ENCODE results near the gene OGFR. TPM values are rescaled to one million over a fixed set of nuclear protein-coding genes. Genes with fewer than 3 reads are reported as not detected.

OGFR gene
- total and polyA plus RNA-seq, 8 donors: 23.2 to 58.3 (median 31.6) TPM

- TF ChIP-seq CTCF (IDR thresholded peaks at IDR 0.05): no peak
- ATAC-seq (peak; percentile 76), DNase-seq (peak in 2 of 4 donors; percentile 63 to 66)
- intact Hi-C loops (cut with DNase I): no loop called here
- Histone ChIP-seq H3K27ac (no peak overlapping the region), H3K9me3 (no peaks in the 10 kb centered on the region), H3K4me3 (no peak overlapping the region), H3K4me1 (peaks cover 7% of the 10 kb centered on the region in 2 donors), H3K27me3 (peaks cover 0 to 11% of the 10 kb centered on the region in 2 donors), H3K36me3 (no peaks in the 10 kb centered on the region)
Observed at GRCh38 chr20:62824476-62825332, 20.1 kb downstream of the OGFR start.

GRCh38 chr20:62825333-62825985 lies 20.8 kb downstream of the OGFR start:
- no peak for TF ChIP-seq CTCF (IDR thresholded peaks at IDR 0.05)
- no peak for ATAC-seq
- Histone ChIP-seq H3K4me3 (no peak overlapping the region), H3K27ac (no peak overlapping the region), H3K9me3 (no peaks in the 10 kb centered on the region), H3K27me3 (peaks cover 0 to 4% of the 10 kb centered on the region in 2 donors), H3K36me3 (no peaks in the 10 kb centered on the region), H3K4me1 (peaks cover 7% of the 10 kb centered on the region in 2 donors)
- DNase-seq: no peak
- intact Hi-C loops (cut with DNase I): no loop called here

GRCh38 chr20:62825986-62826645 lies 21.5 kb downstream of the OGFR start:
- Histone ChIP-seq H3K4me3 (no peak overlapping the region), H3K4me1 (peaks cover 7% of the 10 kb centered on the region in 2 donors), H3K27ac (no peak overlapping the region), H3K36me3 (no peaks in the 10 kb centered on the region), H3K9me3 (no peaks in the 10 kb centered on the region), H3K27me3 (no peaks in the 10 kb centered on the region)
- intact Hi-C loops (cut with DNase I): no loop called here
- no peak for ATAC-seq
- DNase-seq: no peak
- TF ChIP-seq CTCF (IDR thresholded peaks at IDR 0.05): no peak

- ATAC-seq (no peak), DNase-seq (peak in 1 of 4 donors; percentile 64)
- H3K27me3 ChIP-seq: no peaks in the 10 kb centered on the region
- no peaks in the 10 kb centered on the region for H3K36me3 ChIP-seq
- H3K4me1 ChIP-seq: peaks cover 7 to 11% of the 10 kb centered on the region in 2 donors
- no peak overlapping the region for H3K27ac ChIP-seq
- H3K4me3 ChIP-seq: no peak overlapping the region
- H3K9me3 ChIP-seq: no peaks in the 10 kb centered on the region
- no peak for TF ChIP-seq CTCF (IDR thresholded peaks at IDR 0.05)
- intact Hi-C loops (cut with DNase I): no loop called here
Observed at GRCh38 chr20:62826646-62827310, 22.1 kb downstream of the OGFR start.

Data from left lung (tissue), 10 donors.